H1 (cell line): ENCODE results near the gene FBXL17. TPM values are rescaled to one million over a fixed set of nuclear protein-coding genes. Genes with fewer than 3 reads are reported as not detected.

ENCODE experiments used
- CTCF ChIA-PET: fragments of 300-600 bp; sonication (Branson Sonifier 250); formaldehyde crosslinking; loops from one replicate; lab custom pipeline; 2021; ENCODE audit not compliant: partially characterized antibody; lab: Charles Lee
- POLR2A ChIA-PET: fragments of 300-600 bp; sonication (Branson Sonifier 250); formaldehyde crosslinking; loops from one replicate; lab custom pipeline; 2021; ENCODE audit warnings: inconsistent platforms; ENCODE audit not compliant: partially characterized antibody; lab: Charles Lee
- DNase-seq, 2 experiments: peaks; one replicate each; pipeline versions ENCODE4 v3.0.0 to v3.0.0-alpha.2; 2010 to 2022; ENCODE audit warnings: low spot score in 2 of 2, low read depth in 1 of 2, mixed read lengths in 1 of 2
- FAIRE-seq: peaks from 2 replicates; lab custom pipeline; 2011; peaks lifted over from hg19 to GRCh38; lab: Jason Lieb, UNC
- H2AFZ ChIP-seq: 2 replicates; pipeline ENCODE4 v1.8.1; 2012; ENCODE audit warnings: low read length, inconsistent platforms
- H2AK5ac ChIP-seq: 2 replicates; pipeline ENCODE4 v1.6.1; 2013; ENCODE audit warnings: low read depth, low read length
- H2BK120ac ChIP-seq: replicated peaks from 2 replicates; pipeline ENCODE3; 2013; ENCODE audit warnings: low read depth, low read length, inconsistent platforms
- H2BK12ac ChIP-seq: 2 replicates; pipeline ENCODE4 v1.6.1; 2013; ENCODE audit warnings: low read depth, low read length
- H2BK15ac ChIP-seq: 2 replicates; pipeline ENCODE4 v1.6.1; 2013; ENCODE audit warnings: low read length
- H2BK20ac ChIP-seq: 2 replicates; pipeline ENCODE4 v1.6.1; 2013; ENCODE audit warnings: low read length
- H2BK5ac ChIP-seq: 2 replicates; pipeline ENCODE4 v1.6.1; 2013; ENCODE audit warnings: low read depth, low read length
- H3K14ac ChIP-seq: 2 replicates; pipeline ENCODE4 v1.6.1; 2013; ENCODE audit warnings: inconsistent platforms; ENCODE audit not compliant: insufficient read length
- H3K18ac ChIP-seq: 2 replicates; pipeline ENCODE4 v1.6.1; 2013; ENCODE audit warnings: low read length; ENCODE audit errors: extremely low read depth
- H3K23ac ChIP-seq: 2 replicates; pipeline ENCODE4 v1.6.1; 2013; ENCODE audit warnings: inconsistent platforms; ENCODE audit not compliant: insufficient read length
- H3K23me2 ChIP-seq: 2 replicates; pipeline ENCODE4 v1.6.1; 2013; ENCODE audit warnings: low read depth, low read length
- H3K27ac ChIP-seq: 2 replicates; pipeline ENCODE4 v1.6.1; 2011; ENCODE audit warnings: low read depth, low read length, inconsistent platforms
- H3K27me3 ChIP-seq, 4 experiments: replicated peaks in 1 of 4; 1 replicate in 1 of 4; 2 replicates in 3 of 4; pipeline versions ENCODE4 v1.6.1 to v1.8.1; 2011 to 2013; ENCODE audit warnings: low read length in 3 of 4, mild to moderate bottlenecking in 3 of 4, inconsistent platforms in 2 of 4, mixed read lengths in 2 of 4, moderate library complexity in 1 of 4; ENCODE audit not compliant: control insufficient read depth in 3 of 4, insufficient read depth in 3 of 4; ENCODE audit errors: extremely low read depth in 1 of 4
- H3K36me3 ChIP-seq, 4 experiments: 2 replicates each; pipeline versions ENCODE4 v1.6.1 to v1.8.1; 2011 to 2013; ENCODE audit warnings: mild to moderate bottlenecking in 4 of 4, low read length in 3 of 4, moderate library complexity in 2 of 4, control low read depth in 1 of 4, inconsistent platforms in 1 of 4; ENCODE audit not compliant: insufficient read depth in 4 of 4, control insufficient read depth in 2 of 4
- H3K4ac ChIP-seq: replicated peaks from 2 replicates; pipeline ENCODE3; 2013; ENCODE audit warnings: low read length, low read depth, mixed read lengths, inconsistent platforms; ENCODE audit not compliant: insufficient read length
- H3K4me1 ChIP-seq, 4 experiments: replicated peaks in 1 of 4; 1 replicate in 1 of 4; 2 replicates in 3 of 4; pipeline versions ENCODE4 v1.6.1 to v1.8.1; 2011 to 2013; ENCODE audit warnings: low read length in 3 of 4, inconsistent platforms in 2 of 4, mixed read lengths in 1 of 4; ENCODE audit not compliant: insufficient read depth in 4 of 4, control insufficient read depth in 3 of 4
- H3K4me2 ChIP-seq, 2 experiments: 2 replicates each; pipeline versions ENCODE4 v1.6.1 to v1.8.1; 2011 to 2013; ENCODE audit warnings: low read depth in 2 of 2, low read length in 2 of 2, control low read depth in 1 of 2, inconsistent platforms in 1 of 2, mild to moderate bottlenecking in 1 of 2; ENCODE audit not compliant: insufficient read depth in 1 of 2
- H3K4me3 ChIP-seq, 4 experiments: fragments of 200-600, 300-600 bp in 1 of 4; sonication (generic), shearing (Covaris generic), sonication (Bioruptor Twin) in 1 of 4; 2 replicates each; pipeline versions ENCODE4 v1.5.1 to v1.8.1; 2011 to 2016; ENCODE audit warnings: low read length in 4 of 4, low read depth in 3 of 4, control low read depth in 2 of 4, inconsistent platforms in 2 of 4, mild to moderate bottlenecking in 2 of 4, mixed read lengths in 1 of 4, moderate library complexity in 1 of 4; ENCODE audit not compliant: insufficient read depth in 2 of 4; ENCODE audit errors: extremely low read depth in 1 of 4
- H3K56ac ChIP-seq: replicated peaks from 2 replicates; pipeline ENCODE3; 2013; ENCODE audit warnings: low read depth, mild to moderate bottlenecking, mixed read lengths, low read length, inconsistent platforms; ENCODE audit not compliant: insufficient read length
- H3K79me1 ChIP-seq: 2 replicates; pipeline ENCODE4 v1.6.1; 2013; ENCODE audit warnings: low read depth, low read length, control low read depth
- H3K79me2 ChIP-seq, 2 experiments: 2 replicates each; pipeline versions ENCODE4 v1.6.1 to v1.8.1; 2012 to 2013; ENCODE audit warnings: low read length in 2 of 2, mild to moderate bottlenecking in 2 of 2, inconsistent platforms in 1 of 2; ENCODE audit not compliant: insufficient read depth in 2 of 2, control insufficient read depth in 1 of 2
- H3K9ac ChIP-seq, 4 experiments: replicated peaks in 1 of 4; 1 replicate in 1 of 4; 2 replicates in 3 of 4; pipeline versions ENCODE4 v1.6.1 to v1.8.1; 2011 to 2013; ENCODE audit warnings: low read depth in 3 of 4, low read length in 3 of 4, control low read depth in 2 of 4, mild to moderate bottlenecking in 2 of 4, moderate library complexity in 2 of 4, inconsistent platforms in 1 of 4; ENCODE audit errors: extremely low read depth in 1 of 4
- H3K9me3 ChIP-seq, 2 experiments: 2 replicates each; pipeline versions ENCODE4 v1.6.1 to v1.8.1; 2012 to 2013; ENCODE audit warnings: mild to moderate bottlenecking in 2 of 2, moderate library complexity in 2 of 2, control low read depth in 1 of 2, inconsistent platforms in 1 of 2, low read depth in 1 of 2, low read length in 1 of 2, mixed read lengths in 1 of 2; ENCODE audit not compliant: insufficient read depth in 2 of 2
- H4K20me1 ChIP-seq, 2 experiments: replicated peaks in 1 of 2; 2 replicates each; pipeline versions ENCODE3 to v1.8.1; 2011 to 2013; ENCODE audit warnings: inconsistent platforms in 2 of 2, low read length in 2 of 2, mild to moderate bottlenecking in 1 of 2; ENCODE audit not compliant: insufficient read depth in 2 of 2, control insufficient read depth in 1 of 2
- H4K5ac ChIP-seq: 2 replicates; pipeline ENCODE4 v1.6.1; 2013; ENCODE audit warnings: low read length, low read depth, mixed read lengths, inconsistent platforms; ENCODE audit not compliant: insufficient read length
- H4K8ac ChIP-seq: 2 replicates; pipeline ENCODE4 v1.8.0; 2013; ENCODE audit warnings: mild to moderate bottlenecking, moderate library complexity, low read length, inconsistent platforms; ENCODE audit not compliant: insufficient read depth; ENCODE audit errors: extremely low read depth
- H4K91ac ChIP-seq: replicated peaks from 2 replicates; pipeline ENCODE3; 2013; ENCODE audit warnings: low read length, mixed read lengths, inconsistent platforms; ENCODE audit not compliant: insufficient read length
- BACH1 ChIP-seq: IDR thresholded peaks from 2 replicates; pipeline ENCODE4 v1.6.1; 2012; ENCODE audit warnings: low read length, improper control_type of control experiment
- BRCA1 ChIP-seq: IDR thresholded peaks from 2 replicates; pipeline ENCODE4 v1.6.1; 2012; ENCODE audit warnings: low read depth, low read length, improper control_type of control experiment
- CBX5 ChIP-seq: fragments of 300-800, 300-1000 bp; sonication (generic); IDR thresholded peaks from 2 replicates; pipeline ENCODE4 v1.7.1; 2016; ENCODE audit warnings: antibody characterized with exemption, low read length, low read depth
- CBX8 ChIP-seq: fragments of 300-800, 300-1000 bp; sonication (generic); IDR thresholded peaks from 2 replicates; pipeline ENCODE4 v1.7.1; 2016; ENCODE audit warnings: low read depth, low read length, borderline replicate concordance
- CTBP2 ChIP-seq: IDR thresholded peaks from 2 replicates; pipeline ENCODE4 v1.7.0; 2011; ENCODE audit warnings: borderline replicate concordance, mild to moderate bottlenecking, moderate library complexity, mixed read lengths, low read length; ENCODE audit not compliant: insufficient read depth, insufficient read length
- EP300 ChIP-seq, 2 experiments: IDR thresholded peaks; 1 replicate in 1 of 2; 2 replicates in 1 of 2; pipeline ENCODE4 v1.6.1; 2011 to 2012; ENCODE audit warnings: low read depth in 2 of 2, low read length in 2 of 2, mild to moderate bottlenecking in 2 of 2, borderline replicate concordance in 1 of 2, inconsistent platforms in 1 of 2, moderate library complexity in 1 of 2
- JUND ChIP-seq: IDR thresholded peaks from 2 replicates; pipeline ENCODE4 v1.6.1; 2011; ENCODE audit warnings: mild to moderate bottlenecking, improper control_type of control experiment, low read length
- KDM4A ChIP-seq: IDR thresholded peaks from one replicate; pipeline ENCODE4 v1.7.1; 2012; ENCODE audit warnings: low read depth, mild to moderate bottlenecking, moderate library complexity, low read length, inconsistent platforms; ENCODE audit not compliant: severe bottlenecking
- MAFK ChIP-seq: IDR thresholded peaks from 2 replicates; pipeline ENCODE4 v1.6.1; 2012; ENCODE audit warnings: low read depth, mild to moderate bottlenecking, improper control_type of control experiment, low read length
- NANOG ChIP-seq: IDR thresholded peaks from 2 replicates; pipeline ENCODE4 v1.6.1; 2011; ENCODE audit warnings: low read length, low read depth, mild to moderate bottlenecking, inconsistent platforms; ENCODE audit not compliant: insufficient read depth, poor library complexity, severe bottlenecking
- RNF2 ChIP-seq: fragments of 200-900, 300-1000 bp; sonication (generic); IDR thresholded peaks from 2 replicates; pipeline ENCODE4 v1.7.1; 2016; ENCODE audit warnings: borderline replicate concordance, low read depth, mild to moderate bottlenecking, antibody characterized with exemption, low read length; ENCODE audit not compliant: poor library complexity, severe bottlenecking; ENCODE audit errors: missing control alignments
- SP1 ChIP-seq: IDR thresholded peaks from 2 replicates; pipeline ENCODE4 v1.6.1; 2011; ENCODE audit warnings: low read depth, low read length
- TAF1 ChIP-seq: IDR thresholded peaks from 2 replicates; pipeline ENCODE4 v1.6.1; 2011; ENCODE audit warnings: mild to moderate bottlenecking, low read depth, low read length
- TCF12 ChIP-seq: IDR thresholded peaks from 2 replicates; pipeline ENCODE4 v1.6.1; 2011; ENCODE audit warnings: low read depth, mild to moderate bottlenecking, low read length
- YY1 ChIP-seq: IDR thresholded peaks from 2 replicates; pipeline ENCODE4 v1.6.1; 2011; ENCODE audit warnings: low read depth, mild to moderate bottlenecking, low read length
- WGBS, 2 experiments: shearing (Covaris generic) in 1 of 2; methylation state at CpG; one replicate each; pipeline versions ENCODE4 v1.1.6 to v1.1.7; 2013 to 2015; ENCODE audit warnings: low lambda C conversion rate in 2 of 2, mixed read lengths in 2 of 2, inconsistent platforms in 1 of 2, low coverage in 1 of 2, missing lambda C conversion rate in 1 of 2; ENCODE audit not compliant: insufficient replicate concordance in 2 of 2, insufficient coverage in 1 of 2, insufficient read length in 1 of 2; ENCODE audit errors: extremely low coverage in 1 of 2, missing lambda C conversion rate in 1 of 2; 5-methylcytosine and 5-hydroxymethylcytosine counted together
- polyA plus RNA-seq, 7 experiments: library from polyadenylated mRNA; depleted of rRNA in 3 of 7; stranded (reverse) in 5 of 7; unstranded in 2 of 7; fragments of >200 nt in 5 of 7; fragments of 200-250 nt in 2 of 7; gene quantifications; 1 replicate in 5 of 7; 2 replicates in 1 of 7; 4 replicates in 1 of 7; pipeline versions ENCODE4 v1.2.1 to v1.2.3, GENCODE V29; 2011 to 2013; ENCODE audit warnings: missing spikeins in 2 of 7, mixed read lengths in 2 of 7
- total RNA-seq: library from RNA; stranded (reverse); fragmentation: NEBNext Ultra II Directional; extraction: Animal tissue kit (Norgen Biotek cat#: 25700); gene quantifications from 2 replicates; pipeline ENCODE4 v1.2.1, GENCODE V29; 2021

The FBXL17 gene
- total and polyA plus RNA-seq, 2 of the 8 experiments (the other 6 are each of a cell fraction or from before 2014, with no cell fraction given): 0.35 to 4.3 TPM

DNA sequence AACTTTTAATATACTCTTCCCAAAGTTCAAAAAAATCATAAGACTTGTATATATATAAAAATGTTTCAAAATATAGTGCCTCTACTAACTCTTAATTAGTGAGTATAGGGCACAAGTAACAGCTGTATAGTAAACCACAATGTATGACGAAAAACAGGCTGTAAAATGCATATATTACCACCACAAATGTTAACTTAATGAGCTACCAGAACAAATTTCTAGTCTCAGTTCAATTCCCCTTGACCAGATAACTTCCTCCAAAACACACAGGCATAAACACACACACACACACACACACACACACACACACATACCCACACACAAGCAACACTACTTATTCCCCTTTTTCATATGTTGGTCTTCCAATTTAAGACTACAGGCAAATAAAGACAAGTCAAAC is 78.8 kb downstream of the FBXL17 start:
- no peaks in the 10 kb centered on the region for H3K79me1 ChIP-seq
- no peaks in the 10 kb centered on the region for H3K9me3 ChIP-seq
- no peak overlapping the region for H2AFZ ChIP-seq
- H4K91ac ChIP-seq: no peak overlapping the region
- no peak overlapping the region for H2BK15ac ChIP-seq
- H3K79me2 ChIP-seq: no peaks in the 10 kb centered on the region
- no peaks in the 10 kb centered on the region for H3K4me1 ChIP-seq
- no peak overlapping the region for H3K4me2 ChIP-seq
- ChIA-PET POLR2A (no interaction called here), CTCF (interaction anchor here (0.5 to 1.7 kb wide), 2 partner anchors 42 to 180 kb away, joined by 4 to 5 read pairs; no protein-coding TSS in a partner anchor)
- H2BK12ac ChIP-seq: no peak overlapping the region
- no peaks in the 10 kb centered on the region for H4K20me1 ChIP-seq
- WGBS, 2 experiments: 88% methylated on average over 1 of the region's 1 CpG; no CpG with 5 or more reads in 1 of the 2 experiments
- H3K23ac ChIP-seq: no peak overlapping the region
- H3K4me3 ChIP-seq: no peak overlapping the region
- no peak for DNase-seq
- no peaks in the 10 kb centered on the region; the same call in 1 of the 2 replicates for H3K23me2 ChIP-seq
- H3K18ac ChIP-seq: no peak overlapping the region
- no peak overlapping the region for H2BK120ac ChIP-seq
- H2BK5ac ChIP-seq: no peak overlapping the region
- no peaks in the 10 kb centered on the region for H3K27me3 ChIP-seq
- H3K14ac ChIP-seq: no peak overlapping the region
- no peak overlapping the region for H3K4ac ChIP-seq
- H2AK5ac ChIP-seq: no peak overlapping the region
- H3K9ac ChIP-seq: no peak overlapping the region
- H3K56ac ChIP-seq: no peak overlapping the region
- no peak for FAIRE-seq
- no peak overlapping the region for H4K8ac ChIP-seq
- no peaks in the 10 kb centered on the region for H3K36me3 ChIP-seq
- no peak overlapping the region for H3K27ac ChIP-seq
- no peak overlapping the region for H4K5ac ChIP-seq
- H2BK20ac ChIP-seq: no peak overlapping the region
- TF ChIP-seq KDM4A (no peak), BRCA1 (no peak), TAF1 (no peak), MAFK (no peak), CBX5 (no peak), RNF2 (no peak), SP1 (no peak), TCF12 (no peak), NANOG (no peak), JUND (no peak), CBX8 (no peak), EP300 (IDR thresholded peaks at IDR 0.05; ENCODE audit: borderline replicate concordance in 1 of 2, low read depth in 2 of 2, low read length in 2 of 2) (no peak), CTBP2 (no peak), BACH1 (no peak), YY1 (no peak)
